BLaER1 (cell line): Measurements from ENCODE around the gene TGM2.

Experiments
- H3K27ac ChIP-seq: shearing (Covaris generic); formaldehyde crosslinking; 2 replicates; pipeline ENCODE4 v1.8.1; 2022
- H3K27me3 ChIP-seq: shearing (Covaris generic); formaldehyde crosslinking; 2 replicates; pipeline ENCODE4 v1.8.1; 2022
- H3K36me3 ChIP-seq: shearing (Covaris generic); formaldehyde crosslinking; 2 replicates; pipeline ENCODE4 v1.8.1; 2022
- H3K4me1 ChIP-seq: shearing (Covaris generic); formaldehyde crosslinking; 2 replicates; pipeline ENCODE4 v1.8.1; 2022
- H3K4me2 ChIP-seq: shearing (Covaris generic); formaldehyde crosslinking; 2 replicates; pipeline ENCODE4 v1.8.1; 2022
- H3K4me3 ChIP-seq: shearing (Covaris generic); formaldehyde crosslinking; 2 replicates; pipeline ENCODE4 v1.8.1; 2022
- H3K9ac ChIP-seq: shearing (Covaris generic); formaldehyde crosslinking; 2 replicates; pipeline ENCODE4 v1.8.1; 2022
- H3K9me3 ChIP-seq: shearing (Covaris generic); formaldehyde crosslinking; 2 replicates; pipeline ENCODE4 v1.8.1; 2022
- H4K20me1 ChIP-seq: shearing (Covaris generic); formaldehyde crosslinking; 2 replicates; pipeline ENCODE4 v1.8.1; 2022
- Cebpa-rat ChIP-seq: shearing (Covaris generic); IDR thresholded peaks from 2 replicates; pipeline ENCODE4 v1.8.1; 2022

TGM2 gene

GRCh38 chr20:38085026-38085425, 80.0 kb downstream of the TGM2 start:
- H4K20me1 ChIP-seq: peaks cover 33% of the 10 kb centered on the region
- H3K27me3 ChIP-seq: no peaks in the 10 kb centered on the region
- no peak overlapping the region for H3K4me2 ChIP-seq
- H3K4me3 ChIP-seq: no peak overlapping the region
- no peak overlapping the region for H3K27ac ChIP-seq
- no peaks in the 10 kb centered on the region for H3K4me1 ChIP-seq
- H3K9ac ChIP-seq: no peak overlapping the region
- no peak for TF ChIP-seq Cebpa-rat
- peaks cover 98% of the 10 kb centered on the region for H3K36me3 ChIP-seq
- H3K9me3 ChIP-seq: peaks cover 8% of the 10 kb centered on the region; the same call in 1 of the 2 replicates

GRCh38 chr20:38084425-38084951, 80.6 kb downstream of the TGM2 start:
- Histone ChIP-seq H3K4me2 (no peak overlapping the region), H3K36me3 (peaks cover 98% of the 10 kb centered on the region), H4K20me1 (peaks cover 38% of the 10 kb centered on the region), H3K9ac (no peak overlapping the region), H3K4me3 (no peak overlapping the region), H3K9me3 (peaks cover 12% of the 10 kb centered on the region), H3K27me3 (no peaks in the 10 kb centered on the region), H3K4me1 (no peaks in the 10 kb centered on the region), H3K27ac (no peak overlapping the region)
- no peak for TF ChIP-seq Cebpa-rat

GRCh38 chr20:38083338-38084048, 81.6 kb downstream of the TGM2 start:
- no peak overlapping the region for H3K27ac ChIP-seq
- no peaks in the 10 kb centered on the region for H3K27me3 ChIP-seq
- peaks cover 35% of the 10 kb centered on the region for H4K20me1 ChIP-seq
- H3K9ac ChIP-seq: no peak overlapping the region
- no peak for TF ChIP-seq Cebpa-rat
- no peak overlapping the region for H3K4me2 ChIP-seq
- peaks cover 98% of the 10 kb centered on the region for H3K36me3 ChIP-seq
- peaks cover 18% of the 10 kb centered on the region for H3K9me3 ChIP-seq
- H3K4me1 ChIP-seq: no peaks in the 10 kb centered on the region
- no peak overlapping the region for H3K4me3 ChIP-seq

- Histone ChIP-seq H3K27me3 (no peaks in the 10 kb centered on the region), H3K4me1 (no peaks in the 10 kb centered on the region), H3K9me3 (peaks cover 18% of the 10 kb centered on the region), H3K4me2 (no peak overlapping the region), H3K9ac (no peak overlapping the region), H3K36me3 (peaks cover 98% of the 10 kb centered on the region), H4K20me1 (peaks cover 35% of the 10 kb centered on the region), H3K4me3 (no peak overlapping the region), H3K27ac (no peak overlapping the region)
- no peak for TF ChIP-seq Cebpa-rat
Measured at GRCh38 chr20:38082894-38083293, 82.2 kb downstream of the TGM2 start.

GRCh38 chr20:38081575-38081974, 83.5 kb downstream of the TGM2 start:
- no peak overlapping the region for H3K27ac ChIP-seq
- TF ChIP-seq Cebpa-rat: no peak
- no peak overlapping the region for H3K9ac ChIP-seq
- no peak overlapping the region for H3K4me3 ChIP-seq
- no peaks in the 10 kb centered on the region for H3K27me3 ChIP-seq
- peaks cover 35% of the 10 kb centered on the region for H4K20me1 ChIP-seq
- peaks cover 18% of the 10 kb centered on the region for H3K9me3 ChIP-seq
- H3K4me2 ChIP-seq: no peak overlapping the region
- peaks cover 98% of the 10 kb centered on the region for H3K36me3 ChIP-seq
- no peaks in the 10 kb centered on the region for H3K4me1 ChIP-seq

GRCh38 chr20:38079353-38079752, 85.7 kb downstream of the TGM2 start:
- Histone ChIP-seq H4K20me1 (peaks cover 30% of the 10 kb centered on the region), H3K4me2 (no peak overlapping the region), H3K27me3 (no peaks in the 10 kb centered on the region), H3K4me1 (peaks cover 8% of the 10 kb centered on the region), H3K9ac (no peak overlapping the region), H3K36me3 (peaks cover 90% of the 10 kb centered on the region), H3K9me3 (peaks cover 18% of the 10 kb centered on the region), H3K4me3 (no peak overlapping the region), H3K27ac (no peak overlapping the region)
- no peak for TF ChIP-seq Cebpa-rat

GRCh38 chr20:38078084-38078483, 87.0 kb downstream of the TGM2 start:
- no peak overlapping the region for H3K4me2 ChIP-seq
- H3K27ac ChIP-seq: no peak overlapping the region
- peaks cover 11% of the 10 kb centered on the region for H3K4me1 ChIP-seq
- peaks cover 91% of the 10 kb centered on the region for H3K36me3 ChIP-seq
- H3K27me3 ChIP-seq: no peaks in the 10 kb centered on the region
- peaks cover 42% of the 10 kb centered on the region for H4K20me1 ChIP-seq
- no peak for TF ChIP-seq Cebpa-rat
- peaks cover 18% of the 10 kb centered on the region for H3K9me3 ChIP-seq
- H3K4me3 ChIP-seq: no peak overlapping the region
- H3K9ac ChIP-seq: no peak overlapping the region
